ENCODE data around the gene FAM234A. TPM values are rescaled to one million over a fixed set of nuclear protein-coding genes. Genes with fewer than 3 reads are reported as not detected.
"Not testable (repeated sequence)": the region's sequence is repeated elsewhere in the genome, so short reads cannot be mapped to it uniquely, and the experiment has no call there.

FAM234A gene
- polyA plus RNA-seq, 1 experiment = 75.5 TPM

DNA sequence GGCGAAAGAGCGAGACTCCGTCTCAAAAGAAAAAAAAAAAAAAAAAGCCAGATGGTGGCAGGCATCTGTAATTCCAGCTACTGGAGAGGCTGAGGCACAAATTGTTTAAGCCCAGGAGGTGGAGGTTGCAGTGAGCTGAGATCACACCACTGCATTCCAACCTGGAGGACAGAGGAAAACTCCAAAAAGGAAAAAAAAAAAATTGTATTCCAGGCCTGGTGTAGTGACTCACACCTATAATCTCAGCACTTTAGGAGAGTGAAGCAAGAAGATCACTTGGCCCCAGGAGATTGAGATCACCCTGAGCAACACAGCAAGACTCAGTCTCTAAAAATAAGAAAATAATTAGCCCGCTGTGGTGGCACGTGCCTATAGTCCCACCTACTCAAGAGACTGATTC, 34.2 kb upstream of the FAM234A start:
- TF ChIP-seq CTCF (IDR thresholded peaks at IDR 0.05; ENCODE audit: insufficient read depth, low read depth, low read length) = no peak
- CTCF ChIA-PET = no interaction called here
- Histone ChIP-seq H3K27me3 (ENCODE audit: control insufficient read depth, insufficient read depth, low read length) (no peaks in the 10 kb centered on the region), H3K36me3 (ENCODE audit: control insufficient read depth, insufficient read depth, low read length) (peaks cover 18% of the 10 kb centered on the region), H3K4me3 (ENCODE audit: low read depth, low read length) (no peak overlapping the region)
- DNase-seq (ENCODE audit: low read depth) = peak; percentile 52
- POLR2A ChIA-PET = interaction anchor here (0.6 kb wide), 1 partner anchor 20 kb away, joined by 13 read pairs; no protein-coding TSS in a partner anchor

DNA sequence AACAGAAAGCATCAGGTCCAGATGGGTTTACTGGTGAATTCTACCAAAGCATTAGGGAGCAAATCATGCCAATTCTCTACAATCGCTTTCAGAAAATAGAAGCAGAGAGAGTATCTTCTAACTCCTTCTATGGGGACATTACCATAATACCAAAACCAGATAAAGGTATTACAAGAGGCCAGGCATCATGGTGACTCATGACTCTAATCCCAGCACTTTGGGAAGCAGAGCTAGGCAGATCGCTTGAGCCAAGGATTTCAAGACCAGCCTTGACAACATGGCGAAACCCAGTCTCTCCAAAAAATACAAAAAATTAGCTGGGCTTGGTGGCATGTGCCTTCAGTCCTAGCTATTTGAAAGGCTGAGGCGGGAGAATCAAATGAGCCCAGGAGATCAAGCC, 31.4 kb upstream of the FAM234A start:
- no peaks in the 10 kb centered on the region for H3K27me3 ChIP-seq (ENCODE audit: control insufficient read depth, insufficient read depth, low read length)
- ChIA-PET POLR2A (no interaction called here), CTCF (interaction anchor here (0.9 kb wide), 1 partner anchor 14 kb away, joined by 3 read pairs; no protein-coding TSS in a partner anchor)
- H3K4me3 ChIP-seq (ENCODE audit: low read depth, low read length) = no peak overlapping the region
- DNase-seq (ENCODE audit: low read depth) = no peak
- peaks cover 15% of the 10 kb centered on the region for H3K36me3 ChIP-seq (ENCODE audit: control insufficient read depth, insufficient read depth, low read length)
- no peak for TF ChIP-seq CTCF (IDR thresholded peaks at IDR 0.05; ENCODE audit: insufficient read depth, low read depth, low read length)

- DNase-seq (ENCODE audit: low read depth); H3K27me3 ChIP-seq (ENCODE audit: control insufficient read depth, insufficient read depth, low read length); POLR2A ChIA-PET; H3K4me3 ChIP-seq (ENCODE audit: low read depth, low read length): not testable (repeated sequence)
- CTCF ChIA-PET = interaction anchor here (0.8 to 0.9 kb wide), 2 partner anchors 14 to 22 kb away, joined by 3 read pairs; no protein-coding TSS in a partner anchor
- H3K36me3 ChIP-seq (ENCODE audit: control insufficient read depth, insufficient read depth, low read length) = peaks cover 14% of the 10 kb centered on the region
Measured at GRCh38 chr16:204046-204445, 30.6 kb upstream of the FAM234A start.

DNA sequence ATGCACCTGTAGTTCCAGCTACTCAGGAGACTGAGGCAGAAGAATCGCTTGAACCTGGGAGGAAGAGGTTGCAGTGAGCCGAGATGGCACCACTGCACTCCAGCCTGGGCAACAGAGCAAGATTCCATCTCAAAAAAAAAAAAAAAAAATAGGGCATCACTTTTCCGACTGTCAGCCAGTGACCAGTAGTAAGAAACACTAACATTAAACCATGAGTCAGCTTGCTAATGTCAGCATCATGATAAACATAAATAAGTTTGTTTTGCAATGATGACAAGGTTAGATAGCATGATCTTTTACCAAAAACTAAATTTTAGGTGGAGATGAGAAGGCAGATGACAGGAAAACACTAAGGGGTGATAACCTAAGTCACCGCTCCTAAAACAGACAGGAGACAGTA, 25.3 kb upstream of the FAM234A start:
- DNase-seq (ENCODE audit: low read depth); POLR2A ChIA-PET; H3K4me3 ChIP-seq (ENCODE audit: low read depth, low read length); H3K27me3 ChIP-seq (ENCODE audit: control insufficient read depth, insufficient read depth, low read length): not testable (repeated sequence)
- CTCF ChIA-PET = interaction anchor here (0.7 to 1.3 kb wide), 5 partner anchors 10 to 153 kb away, joined by 3 to 4 read pairs (median 3); partner anchors contain the start of gene HBQ1
- H3K36me3 ChIP-seq (ENCODE audit: control insufficient read depth, insufficient read depth, low read length) = peaks cover 19% of the 10 kb centered on the region

- DNase-seq (ENCODE audit: low read depth); POLR2A ChIA-PET; H3K27me3 ChIP-seq (ENCODE audit: control insufficient read depth, insufficient read depth, low read length); H3K4me3 ChIP-seq (ENCODE audit: low read depth, low read length): not testable (repeated sequence)
- CTCF ChIA-PET = interaction anchor here (1.0 kb wide), 1 partner anchor 16 kb away, joined by 4 read pairs; no protein-coding TSS in a partner anchor
- H3K36me3 ChIP-seq (ENCODE audit: control insufficient read depth, insufficient read depth, low read length) = peaks cover 19% of the 10 kb centered on the region
Measured at GRCh38 chr16:211631-212180, 22.9 kb upstream of the FAM234A start.

DNA sequence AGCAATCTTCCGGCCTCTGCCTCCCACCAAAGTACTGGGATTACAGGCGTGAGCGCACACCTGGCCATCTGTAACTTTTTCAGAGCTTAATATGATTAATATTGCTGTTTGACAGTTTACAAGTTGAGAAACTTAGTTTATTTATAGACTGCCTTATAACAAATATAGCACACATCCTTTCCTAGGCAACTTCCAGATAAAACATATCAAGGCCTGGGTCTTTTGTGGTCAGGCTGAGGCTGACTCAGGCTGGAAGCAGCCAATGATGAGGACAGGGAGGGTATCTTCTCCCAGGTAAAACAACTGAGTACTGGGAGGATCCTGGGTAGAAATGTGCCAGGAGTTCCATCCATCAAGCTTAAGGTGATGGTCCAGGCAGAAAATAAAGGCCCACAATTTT, 21.6 kb upstream of the FAM234A start:
- POLR2A ChIA-PET = no interaction called here
- no peaks in the 10 kb centered on the region for H3K27me3 ChIP-seq (ENCODE audit: control insufficient read depth, insufficient read depth, low read length)
- CTCF ChIA-PET = interaction anchor here (1.3 kb wide), 1 partner anchor 106 kb away, joined by 3 read pairs; no protein-coding TSS in a partner anchor
- peaks cover 19% of the 10 kb centered on the region for H3K36me3 ChIP-seq (ENCODE audit: control insufficient read depth, insufficient read depth, low read length)
- TF ChIP-seq CTCF (IDR thresholded peaks at IDR 0.05; ENCODE audit: insufficient read depth, low read depth, low read length) = no peak
- H3K4me3 ChIP-seq (ENCODE audit: low read depth, low read length) = no peak overlapping the region
- DNase-seq (ENCODE audit: low read depth) = no peak

DNA sequence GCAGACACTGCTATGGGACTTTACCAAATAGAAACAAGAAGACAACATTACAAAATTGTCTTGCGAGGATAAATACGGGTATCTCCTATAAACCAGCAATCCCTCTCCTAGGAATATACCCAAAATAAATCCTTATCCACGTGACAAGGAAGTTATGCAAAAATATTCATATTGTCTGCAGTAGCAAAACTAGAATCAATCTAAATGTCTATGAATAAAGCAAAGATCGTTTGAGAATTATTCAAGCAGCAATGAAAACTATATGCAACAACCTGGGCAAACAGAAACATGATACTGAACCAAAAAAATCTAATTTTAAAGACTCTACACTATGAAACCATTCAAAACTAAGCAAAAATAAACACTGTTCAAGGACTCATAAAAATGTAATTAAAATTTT, 14.6 kb upstream of the FAM234A start:
- peaks cover 22% of the 10 kb centered on the region for H3K36me3 ChIP-seq (ENCODE audit: control insufficient read depth, insufficient read depth, low read length)
- no peaks in the 10 kb centered on the region for H3K27me3 ChIP-seq (ENCODE audit: control insufficient read depth, insufficient read depth, low read length)
- no peak for DNase-seq (ENCODE audit: low read depth)
- no peak overlapping the region for H3K4me3 ChIP-seq (ENCODE audit: low read depth, low read length)
- ChIA-PET POLR2A (no interaction called here), CTCF (interaction anchor here (1.1 kb wide), 1 partner anchor 111 kb away, joined by 3 read pairs; no protein-coding TSS in a partner anchor)
- no peak for TF ChIP-seq CTCF (IDR thresholded peaks at IDR 0.05; ENCODE audit: insufficient read depth, low read depth, low read length)

Data from BJ (cell line).